A549 (cell line): Measurements from ENCODE around the gene RAPGEF5. TPM values are rescaled to one million over a fixed set of nuclear protein-coding genes. Genes with fewer than 3 reads are reported as not detected.

Experiments
- ATAC-seq, 2 experiments: fragments of 200-7000 bp in 1 of 2; fragments of >200 bp in 1 of 2; cut with Nextera tagmentation in 1 of 2; cut with Tn5 transposase in 1 of 2; 3 replicates each; pipeline versions ENCODE4 v1.8.0 to v1.9.1; 2018 to 2020; ENCODE audit warnings: mild to moderate bottlenecking in 1 of 2, moderate library complexity in 1 of 2
- CTCF ChIA-PET: fragments of 300-600 bp; sonication (Branson Sonifier 250); formaldehyde crosslinking; extraction: SDS; loops from one replicate; lab custom pipeline; 2021; ENCODE audit warnings: antibody characterized with exemption, inconsistent platforms; lab: Yijun Ruan, JAX
- POLR2A ChIA-PET: fragments of 350-600 bp; formaldehyde crosslinking; extraction: SDS; loops from one replicate; lab custom pipeline; 2021; ENCODE audit warnings: antibody characterized with exemption, inconsistent platforms; lab: Yijun Ruan, JAX
- DNase-seq, 2 experiments: peaks; one replicate each; pipeline versions ENCODE4 v3.0.0 to v3.0.0-alpha.2; 2011 to 2016; ENCODE audit warnings: low read depth in 1 of 2, low spot score in 1 of 2
- FAIRE-seq: peaks from 2 replicates; lab custom pipeline; 2011; peaks lifted over from hg19 to GRCh38; lab: Jason Lieb, UNC
- H3K27ac ChIP-seq, 2 experiments: fragments of >200 bp; sonication (Bioruptor Twin); formaldehyde crosslinking; 3 replicates each; pipeline ENCODE4 v1.5.1; 2016 to 2017
- H3K4me1 ChIP-seq: fragments of >200 bp; sonication (Bioruptor Twin); formaldehyde crosslinking; 3 replicates; pipeline ENCODE4 v1.6.1; 2016
- H3K4me2 ChIP-seq: fragments of >200 bp; sonication (Bioruptor Twin); formaldehyde crosslinking; 3 replicates; pipeline ENCODE4 v1.6.1; 2016
- H3K4me3 ChIP-seq: fragments of >200 bp; sonication (Bioruptor Twin); formaldehyde crosslinking; 3 replicates; pipeline ENCODE4 v1.5.1; 2016
- H3K9me3 ChIP-seq: fragments of >200 bp; sonication (Bioruptor Twin); formaldehyde crosslinking; 3 replicates; pipeline ENCODE4 v1.6.1; 2016
- ATOH8 ChIP-seq: fragments of 250-450 bp; sonication (Bioruptor Pico); IDR thresholded peaks from 2 replicates; pipeline ENCODE4 v1.5.0; 2020; ENCODE audit warnings: low read depth, mild to moderate bottlenecking, moderate library complexity
- BHLHE40 ChIP-seq: IDR thresholded peaks from 2 replicates; pipeline ENCODE4 v1.6.1; 2012; ENCODE audit warnings: low read depth, low read length, inconsistent platforms
- CBX2 ChIP-seq: fragments of 200-600 bp; sonication (generic); IDR thresholded peaks from 2 replicates; pipeline ENCODE4 v1.6.1; 2016; ENCODE audit warnings: low read depth, mild to moderate bottlenecking, borderline replicate concordance
- CHD2 ChIP-seq: fragments of 150-350 bp; IDR thresholded peaks from 2 replicates; pipeline ENCODE4 v1.6.1; 2014; ENCODE audit warnings: low read length; ENCODE audit not compliant: partially characterized antibody
- EP300 ChIP-seq, 2 experiments: fragments of >200 bp; sonication (Bioruptor Twin); formaldehyde crosslinking; IDR thresholded peaks; 2 replicates in 1 of 2; 3 replicates in 1 of 2; pipeline ENCODE4 v1.6.1; 2016 to 2017
- ESRRA ChIP-seq: fragments of 150-350 bp; IDR thresholded peaks from 2 replicates; pipeline ENCODE4 v1.6.1; 2014; ENCODE audit warnings: mild to moderate bottlenecking, low read length, borderline replicate concordance
- FOSB ChIP-seq: fragments of 250-450 bp; sonication (Bioruptor Pico); IDR thresholded peaks from 2 replicates; pipeline ENCODE4 v1.5.0; 2020; ENCODE audit warnings: mild to moderate bottlenecking, moderate library complexity
- FOSL2 ChIP-seq, 2 experiments: fragments of 450-650 bp in 1 of 2; fragments of >200 bp in 1 of 2; sonication (Bioruptor Twin) in 1 of 2; formaldehyde crosslinking; IDR thresholded peaks; 2 replicates each; pipeline versions ENCODE4 v1.5.0 to v1.6.1; 2016 to 2020; ENCODE audit warnings: mild to moderate bottlenecking in 1 of 2, moderate library complexity in 1 of 2
- HES2 ChIP-seq: fragments of >200 bp; sonication (Bioruptor Twin); formaldehyde crosslinking; IDR thresholded peaks from 2 replicates; pipeline ENCODE4 v1.6.1; 2016
- HOXA7 ChIP-seq: fragments of 250-450 bp; sonication (Bioruptor Pico); IDR thresholded peaks from 2 replicates; pipeline ENCODE4 v1.5.0; 2020; ENCODE audit warnings: mild to moderate bottlenecking, moderate library complexity
- HOXB5 ChIP-seq: fragments of 250-450 bp; sonication (Bioruptor Pico); IDR thresholded peaks from 2 replicates; pipeline ENCODE4 v1.5.0; 2020; ENCODE audit warnings: mild to moderate bottlenecking, moderate library complexity
- JUNB ChIP-seq: fragments of >200 bp; sonication (Bioruptor Twin); formaldehyde crosslinking; IDR thresholded peaks from 2 replicates; pipeline ENCODE4 v1.6.1; 2016
- MAX ChIP-seq: IDR thresholded peaks from 2 replicates; pipeline ENCODE4 v1.6.1; 2012
- MAZ ChIP-seq: fragments of 150-350 bp; IDR thresholded peaks from 2 replicates; pipeline ENCODE4 v1.6.1; 2014; ENCODE audit warnings: antibody characterized with exemption, low read depth, low read length, borderline replicate concordance
- NFE2L2 ChIP-seq: fragments of 150-350 bp; conservative IDR thresholded peaks from 2 replicates; pipeline ENCODE4 v1.6.1; 2014; ENCODE audit warnings: low read length
- NR3C1 ChIP-seq: fragments of >200 bp; sonication (Bioruptor Twin); formaldehyde crosslinking; IDR thresholded peaks from 3 replicates; pipeline ENCODE4 v1.6.1; 2017
- PBX3 ChIP-seq: IDR thresholded peaks from 2 replicates; pipeline ENCODE4 v1.6.1; 2012
- PHF8 ChIP-seq: fragments of 200-600 bp; sonication (generic); IDR thresholded peaks from 2 replicates; pipeline ENCODE4 v1.6.1; 2016; ENCODE audit warnings: low read depth, mild to moderate bottlenecking, antibody characterized with exemption, moderate library complexity, borderline replicate concordance
- POLR2AphosphoS2 ChIP-seq: conservative IDR thresholded peaks from 2 replicates; pipeline ENCODE4 v1.6.1; 2012; ENCODE audit warnings: low read length, improper control_type of control experiment, inconsistent platforms
- RAD21 ChIP-seq, 2 experiments: fragments of >200 bp in 1 of 2; sonication (Bioruptor Twin) in 1 of 2; formaldehyde crosslinking in 1 of 2; IDR thresholded peaks in 1 of 2; conservative IDR thresholded peaks in 1 of 2; 2 replicates in 1 of 2; 3 replicates in 1 of 2; pipeline ENCODE4 v1.6.1; 2012 to 2018; ENCODE audit warnings: inconsistent platforms in 1 of 2
- REST ChIP-seq: fragments of 200-600 bp; sonication (generic); IDR thresholded peaks from 2 replicates; pipeline ENCODE4 v1.6.1; 2016; ENCODE audit warnings: antibody characterized with exemption, mild to moderate bottlenecking, moderate library complexity
- RFX5 ChIP-seq: fragments of 450-650 bp; IDR thresholded peaks from 2 replicates; pipeline ENCODE4 v1.7.1; 2014; ENCODE audit warnings: antibody characterized with exemption, mild to moderate bottlenecking, moderate library complexity
- RNF2 ChIP-seq: fragments of 200-600 bp; sonication (generic); IDR thresholded peaks from 2 replicates; pipeline ENCODE4 v1.6.1; 2016; ENCODE audit warnings: low read depth, mild to moderate bottlenecking, antibody characterized with exemption, moderate library complexity, borderline replicate concordance
- SMC3 ChIP-seq: fragments of >200 bp; sonication (Bioruptor Twin); formaldehyde crosslinking; IDR thresholded peaks from 3 replicates; pipeline ENCODE4 v1.6.1; 2018; ENCODE audit warnings: inconsistent platforms
- SREBF2 ChIP-seq: fragments of 450-650 bp; IDR thresholded peaks from 2 replicates; pipeline ENCODE4 v1.6.1; 2014; ENCODE audit warnings: mild to moderate bottlenecking, moderate library complexity
- TFCP2L1 ChIP-seq: fragments of 250-450 bp; sonication (Bioruptor Pico); IDR thresholded peaks from 2 replicates; pipeline ENCODE4 v1.5.0; 2021; ENCODE audit warnings: mild to moderate bottlenecking
- ZNF302 ChIP-seq: fragments of 250-450 bp; sonication (Bioruptor Pico); IDR thresholded peaks from 2 replicates; pipeline ENCODE4 v1.9.0; 2021; ENCODE audit warnings: inconsistent platforms, mild to moderate bottlenecking, moderate library complexity
- WGBS: methylation state at CpG from one replicate; pipeline ENCODE4 v1.1.6; 2017; ENCODE audit errors: missing lambda C conversion rate; 5-methylcytosine and 5-hydroxymethylcytosine counted together
- polyA plus RNA-seq, 4 experiments: library from polyadenylated mRNA; depleted of rRNA in 3 of 4; stranded (reverse); fragments of >200 nt; fragmentation: RNase III in 1 of 4; extraction: RNeasy Plus Mini Kit Qiagen cat#74134 plus additional on column Dnase treatment in 1 of 4; gene quantifications; 2 replicates in 3 of 4; 3 replicates in 1 of 4; pipeline ENCODE4 v1.2.3, GENCODE V29; 2011 to 2017

RAPGEF5 gene
- polyA plus RNA-seq, 2 of the 4 experiments (the other 2 are of a cell fraction): 0.03 to 0.14 TPM

GRCh38 chr7:22351329-22351692 lies 5.6 kb downstream of the RAPGEF5 start:
- ChIA-PET POLR2A (no interaction called here), CTCF (no interaction called here)
- no peak overlapping the region for H3K4me3 ChIP-seq
- no peak for DNase-seq
- H3K4me1 ChIP-seq: no peaks in the 10 kb centered on the region
- ATAC-seq: no peak
- FAIRE-seq: no peak
- TF ChIP-seq PBX3 (no peak), HES2 (no peak), NFE2L2 (no peak), ATOH8 (CRISPR knock-in tag) (no peak), CBX2 (no peak), BHLHE40 (no peak), REST (no peak), POLR2AphosphoS2 (no peak), RNF2 (no peak), FOSB (CRISPR knock-in tag) (no peak)
- 0 out of 3 replicates have a peak, but pooled peaks cover 3% of the 10 kb centered on the region for H3K9me3 ChIP-seq
- no peak overlapping the region for H3K27ac ChIP-seq
- H3K4me2 ChIP-seq: no peak overlapping the region
- WGBS: 43% methylated on average over 2 of the region's 2 CpGs

- no peak for ATAC-seq
- TF ChIP-seq PBX3 (no peak), JUNB (no peak), HOXA7 (CRISPR knock-in tag) (no peak), MAZ (no peak), TFCP2L1 (CRISPR knock-in tag) (no peak), FOSL2 (IDR thresholded peaks at IDR 0.05) (no peak), FOSL2 (CRISPR knock-in tag; IDR thresholded peaks at IDR 0.05) (no peak), HOXB5 (CRISPR knock-in tag) (no peak), ZNF302 (CRISPR knock-in tag) (no peak), BHLHE40 (no peak), EP300 (IDR thresholded peaks at IDR 0.05) (no peak), RAD21 (conservative IDR thresholded peaks at IDR 0.05 in 1 of 2, IDR thresholded peaks at IDR 0.05 in 1 of 2) (no peak), ESRRA (no peak), CHD2 (no peak), PHF8 (no peak), SREBF2 (no peak), SMC3 (no peak), RFX5 (no peak), NR3C1 (no peak), MAX (no peak)
- no peak for FAIRE-seq
- no peaks in the 10 kb centered on the region for H3K4me1 ChIP-seq
- H3K9me3 ChIP-seq: 0 out of 3 replicates have a peak, but pooled peaks cover 3% of the 10 kb centered on the region
- 7% methylated on average over 2 of the region's 2 CpGs for WGBS
- H3K4me3 ChIP-seq: no peak overlapping the region
- ChIA-PET CTCF (no interaction called here), POLR2A (no interaction called here)
- H3K4me2 ChIP-seq: no peak overlapping the region
- DNase-seq: no peak
- H3K27ac ChIP-seq: no peak overlapping the region
Measured at GRCh38 chr7:22350466-22351328, 6.3 kb downstream of the RAPGEF5 start.
